Upper lobe of left lung (tissue), 6 donors: ENCODE data around the gene COL9A3. TPM values are rescaled to one million over a fixed set of nuclear protein-coding genes. Genes with fewer than 3 reads are reported as not detected.

Source experiments
- ATAC-seq, 2 donors: fragments of 200-7000 bp; cut with Tn5 transposase; one replicate each; pipeline ENCODE4 v1.9.1; 2022; ENCODE audit warnings: mild to moderate bottlenecking in 2 of 2, moderate library complexity in 2 of 2; ENCODE audit not compliant: low FRiP score in 2 of 2
- DNase-seq, 2 donors: peaks; one replicate each; pipeline ENCODE4 v3.0.0-alpha.2; 2019 to 2020
- H3K27ac ChIP-seq, 4 donors: fragments of 200-600 bp; sonication (generic); one replicate each; pipeline ENCODE4 v1.5.1; 2016 to 2019
- H3K27me3 ChIP-seq, 4 donors: fragments of 200-600 bp; sonication (generic); one replicate each; pipeline ENCODE4 v1.5.1; 2017 to 2019
- H3K36me3 ChIP-seq, 4 donors: fragments of 200-600 bp; sonication (generic); one replicate each; pipeline ENCODE4 v1.5.1; 2016 to 2019
- H3K4me1 ChIP-seq, 4 donors: fragments of 200-600 bp; sonication (generic); one replicate each; pipeline ENCODE4 v1.5.1; 2018 to 2019
- H3K4me3 ChIP-seq, 4 donors: fragments of 200-600 bp; sonication (generic); one replicate each; pipeline ENCODE4 v1.5.1; 2017 to 2019; ENCODE audit warnings: mild to moderate bottlenecking in 2 of 4, moderate library complexity in 1 of 4
- H3K9me3 ChIP-seq, 4 donors: fragments of 200-600 bp; sonication (generic); one replicate each; pipeline ENCODE4 v1.5.1; 2018 to 2019
- CTCF ChIP-seq, 6 experiments: fragments of 450-650 bp in 4 of 6; fragments of 200-600 bp in 2 of 6; sonication (generic) in 2 of 6; IDR thresholded peaks; one replicate each; pipeline ENCODE4 v1.5.1; 2016 to 2019; ENCODE audit warnings: antibody characterized with exemption in 6 of 6
- EP300 ChIP-seq, 4 donors: sonication (generic); formaldehyde crosslinking; IDR thresholded peaks; one replicate each; pipeline ENCODE4 v1.5.1; 2017; ENCODE audit warnings: antibody characterized with exemption in 4 of 4, control low read depth in 2 of 4
- POLR2A ChIP-seq, 4 donors: fragments of 450-650 bp; IDR thresholded peaks; one replicate each; pipeline ENCODE4 v1.5.1; 2016 to 2017; ENCODE audit warnings: antibody characterized with exemption in 4 of 4, mild to moderate bottlenecking in 2 of 4
- POLR2AphosphoS5 ChIP-seq, 2 donors: sonication (generic); formaldehyde crosslinking; IDR thresholded peaks; one replicate each; pipeline ENCODE4 v1.5.1; 2017; ENCODE audit warnings: antibody characterized with exemption in 2 of 2
- WGBS, 2 donors: methylation state at CpG; one replicate each; pipeline ENCODE4 v1.1.5; 2017 to 2018; 5-methylcytosine and 5-hydroxymethylcytosine counted together
- total RNA-seq, 6 donors: library from RNA; depleted of rRNA in 4 of 6; stranded (reverse); fragments of >200 nt in 4 of 6; gene quantifications; one replicate each; pipeline versions ENCODE4 v1.1.0 to v1.2.1, GENCODE V29; 2016 to 2021
- donor health status: DM: no; HTN: no; CAD: no; lungs with moderate emphysema.
- donor health status: DM: no; HTN: yes; CAD: no; lungs with severe emphysema.

The COL9A3 gene
- total RNA-seq, 6 donors from 2014 or later, result 0.57 to 8.4 (median 2.1) TPM; not detected in 1

GRCh38 chr20:62809530-62810428, 7.1 kb upstream of the COL9A3 start:
- Histone ChIP-seq H3K27me3 (peaks cover 0 to 2% (median under 1%) of the 10 kb centered on the region in 4 donors), H3K4me3 (no peak overlapping the region), H3K27ac (no peak overlapping the region), H3K4me1 (peaks cover 27 to 42% (median 29%) of the 10 kb centered on the region in 4 donors), H3K9me3 (no peaks in the 10 kb centered on the region), H3K36me3 (peaks cover 34 to 73% (median 66%) of the 10 kb centered on the region in 4 donors)
- ATAC-seq (no peak), DNase-seq (peak in 1 of 2 donors; percentile 62)
- TF ChIP-seq POLR2AphosphoS5 (IDR thresholded peaks at IDR 0.05) (no peak), CTCF (IDR thresholded peaks at IDR 0.05) (no peak), POLR2A (IDR thresholded peaks at IDR 0.05) (no peak), EP300 (IDR thresholded peaks at IDR 0.05) (no peak)
- WGBS, 2 donors, result 93 to 97% methylated on average over 12 to 23 of the region's 24 CpGs

GRCh38 chr20:62811320-62811719, 5.5 kb upstream of the COL9A3 start:
- TF ChIP-seq EP300 (IDR thresholded peaks at IDR 0.05) (no peak), POLR2A (IDR thresholded peaks at IDR 0.05) (no peak), CTCF (IDR thresholded peaks at IDR 0.05) (no peak), POLR2AphosphoS5 (IDR thresholded peaks at IDR 0.05) (no peak)
- ATAC-seq (no peak), DNase-seq (peak in 1 of 2 donors; percentile 65)
- Histone ChIP-seq H3K27me3 (peaks cover 0 to 16% (median 9%) of the 10 kb centered on the region in 4 donors), H3K4me1 (peaks cover 30 to 49% (median 34%) of the 10 kb centered on the region in 4 donors), H3K36me3 (peaks cover 34 to 73% (median 66%) of the 10 kb centered on the region in 4 donors), H3K4me3 (no peak overlapping the region), H3K9me3 (no peaks in the 10 kb centered on the region), H3K27ac (no peak overlapping the region)
- WGBS, 2 donors, result 90% methylated on average over 19 of the region's 21 CpGs; no CpG with 5 or more reads in 1 of the 2 donors

- TF ChIP-seq POLR2A (IDR thresholded peaks at IDR 0.05) (no peak), CTCF (IDR thresholded peaks at IDR 0.05) (no peak), EP300 (IDR thresholded peaks at IDR 0.05) (no peak), POLR2AphosphoS5 (IDR thresholded peaks at IDR 0.05) (no peak)
- no peaks in the 10 kb centered on the region for H3K9me3 ChIP-seq
- peaks cover 34 to 72% (median 66%) of the 10 kb centered on the region in 4 donors for H3K36me3 ChIP-seq
- DNase-seq (no peak), ATAC-seq (no peak)
- peaks cover 30 to 49% (median 34%) of the 10 kb centered on the region in 4 donors for H3K4me1 ChIP-seq
- 88 to 89% methylated on average over 5 to 6 of the region's 10 CpGs for WGBS, 2 donors
- H3K27ac ChIP-seq, result no peak overlapping the region
- H3K27me3 ChIP-seq, result peaks cover 0 to 20% (median 13%) of the 10 kb centered on the region in 4 donors
- H3K4me3 ChIP-seq, result no peak overlapping the region
Observed at GRCh38 chr20:62811720-62812119, 5.1 kb upstream of the COL9A3 start.

- Histone ChIP-seq H3K27me3 (peaks cover 0 to 26% (median 19%) of the 10 kb centered on the region in 4 donors), H3K4me1 (peaks cover 26 to 49% (median 34%) of the 10 kb centered on the region in 4 donors), H3K4me3 (no peak overlapping the region), H3K36me3 (peaks cover 34 to 68% (median 62%) of the 10 kb centered on the region in 4 donors), H3K27ac (no peak overlapping the region), H3K9me3 (no peaks in the 10 kb centered on the region)
- DNase-seq (peak in 1 of 2 donors; percentile 80), ATAC-seq (no peak)
- TF ChIP-seq POLR2A (IDR thresholded peaks at IDR 0.05) (no peak), EP300 (IDR thresholded peaks at IDR 0.05) (no peak), CTCF (IDR thresholded peaks at IDR 0.05) (no peak), POLR2AphosphoS5 (IDR thresholded peaks at IDR 0.05) (no peak)
- WGBS, 2 donors, result 82 to 85% methylated on average over 21 to 43 of the region's 43 CpGs
Observed at GRCh38 chr20:62812181-62812906, 4.5 kb upstream of the COL9A3 start.
